Measurements from ENCODE around the gene PRRT1B.

The PRRT1B gene

GRCh38 chr9:131575946-131576853, 30.9 kb downstream of the PRRT1B start:
- Histone ChIP-seq H3K27me3 (ENCODE audit: low read depth, low read length) (no peaks in the 10 kb centered on the region), H3K4me3 (ENCODE audit: low read depth in 1 of 2, low read length in 2 of 2) (no peak overlapping the region), H3K4me1 (ENCODE audit: control insufficient read depth in 1 of 2, insufficient read depth in 2 of 2, low read length in 2 of 2) (no peaks in the 10 kb centered on the region), H3K9me3 (ENCODE audit: control insufficient read depth in 1 of 2, low read length in 2 of 2) (no peaks in the 10 kb centered on the region), H3K27ac (ENCODE audit: low read length) (no peak overlapping the region), H3K36me3 (ENCODE audit: control insufficient read depth in 1 of 2, insufficient read depth in 2 of 2, low read length in 2 of 2) (peaks cover 9 to 58% of the 10 kb centered on the region in 2 donors)

GRCh38 chr9:131577005-131578000, 32.0 kb downstream of the PRRT1B start:
- Histone ChIP-seq H3K27ac (ENCODE audit: low read length) (no peak overlapping the region), H3K4me3 (ENCODE audit: low read depth in 1 of 2, low read length in 2 of 2) (no peak overlapping the region), H3K4me1 (ENCODE audit: control insufficient read depth in 1 of 2, insufficient read depth in 2 of 2, low read length in 2 of 2) (no peaks in the 10 kb centered on the region), H3K36me3 (ENCODE audit: control insufficient read depth in 1 of 2, insufficient read depth in 2 of 2, low read length in 2 of 2) (peaks cover 16 to 66% of the 10 kb centered on the region in 2 donors), H3K9me3 (ENCODE audit: control insufficient read depth in 1 of 2, low read length in 2 of 2) (no peaks in the 10 kb centered on the region), H3K27me3 (ENCODE audit: low read depth, low read length) (no peaks in the 10 kb centered on the region)

DNA sequence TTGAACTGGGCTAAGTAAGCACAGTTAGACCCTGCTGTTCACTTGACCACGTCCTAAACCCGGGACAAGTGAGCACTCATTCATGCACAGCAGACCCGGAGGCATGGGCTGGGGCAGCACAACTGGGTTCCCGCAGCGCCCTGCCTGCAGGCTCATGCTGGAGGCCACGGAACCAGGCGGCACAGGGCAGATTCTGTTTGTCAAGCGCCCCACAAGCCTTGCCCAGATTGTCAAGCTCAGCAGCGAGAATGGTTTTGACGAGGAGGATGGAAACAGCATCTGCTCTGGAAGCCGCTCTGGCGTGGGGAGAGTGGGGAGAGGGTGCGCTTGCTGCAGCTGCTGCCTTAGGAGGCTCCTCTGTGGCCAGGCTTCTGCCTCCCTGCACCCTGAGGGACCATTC, 32.7 kb downstream of the PRRT1B start:
- H3K4me1 ChIP-seq (ENCODE audit: control insufficient read depth in 1 of 2, insufficient read depth in 2 of 2, low read length in 2 of 2): no peaks in the 10 kb centered on the region
- H3K27ac ChIP-seq (ENCODE audit: low read length): no peak overlapping the region
- peaks cover 16 to 74% of the 10 kb centered on the region in 2 donors for H3K36me3 ChIP-seq (ENCODE audit: control insufficient read depth in 1 of 2, insufficient read depth in 2 of 2, low read length in 2 of 2)
- H3K4me3 ChIP-seq (ENCODE audit: low read depth in 1 of 2, low read length in 2 of 2): no peak overlapping the region
- no peaks in the 10 kb centered on the region for H3K27me3 ChIP-seq (ENCODE audit: low read depth, low read length)
- no peaks in the 10 kb centered on the region for H3K9me3 ChIP-seq (ENCODE audit: control insufficient read depth in 1 of 2, low read length in 2 of 2)

- Histone ChIP-seq H3K4me3 (ENCODE audit: low read depth in 1 of 2, low read length in 2 of 2) (no peak overlapping the region), H3K9me3 (ENCODE audit: control insufficient read depth in 1 of 2, low read length in 2 of 2) (no peaks in the 10 kb centered on the region), H3K27me3 (ENCODE audit: low read depth, low read length) (no peaks in the 10 kb centered on the region), H3K36me3 (ENCODE audit: control insufficient read depth in 1 of 2, insufficient read depth in 2 of 2, low read length in 2 of 2) (peaks cover 22 to 82% of the 10 kb centered on the region in 2 donors), H3K27ac (ENCODE audit: low read length) (no peak overlapping the region), H3K4me1 (ENCODE audit: control insufficient read depth in 1 of 2, insufficient read depth in 2 of 2, low read length in 2 of 2) (no peaks in the 10 kb centered on the region)
These were observed 33.6 kb downstream of the PRRT1B start for GRCh38 chr9:131578731-131579504.

DNA sequence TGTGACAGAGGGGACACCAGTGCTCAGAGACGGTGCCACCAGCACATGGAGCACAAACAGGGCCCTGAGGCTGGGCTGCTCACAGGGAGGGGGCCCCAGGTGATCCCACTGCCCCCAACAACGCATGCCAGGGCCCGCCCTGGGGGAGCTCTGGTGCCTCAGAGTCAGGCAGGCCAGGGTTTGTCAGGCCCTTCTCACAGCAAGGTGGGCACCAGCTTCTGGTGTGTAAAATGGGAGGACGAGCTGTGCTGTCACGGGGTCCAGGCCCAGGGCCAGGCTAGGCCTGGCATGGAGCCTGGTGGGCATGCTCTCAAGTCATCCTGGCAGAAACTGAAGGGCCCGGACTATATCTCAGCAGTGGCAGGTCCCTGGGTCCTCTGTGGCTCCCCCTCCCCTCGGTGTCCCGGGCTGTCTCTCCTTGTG, 34.5 kb downstream of the PRRT1B start:
- no peak overlapping the region for H3K4me3 ChIP-seq (ENCODE audit: low read depth in 1 of 2, low read length in 2 of 2)
- peaks cover 26 to 91% of the 10 kb centered on the region in 2 donors for H3K36me3 ChIP-seq (ENCODE audit: control insufficient read depth in 1 of 2, insufficient read depth in 2 of 2, low read length in 2 of 2)

GRCh38 chr9:131580358-131580757, 35.0 kb downstream of the PRRT1B start:
- no peak overlapping the region for H3K4me3 ChIP-seq (ENCODE audit: low read depth in 1 of 2, low read length in 2 of 2)
- no peaks in the 10 kb centered on the region for H3K27me3 ChIP-seq (ENCODE audit: low read depth, low read length)
- H3K36me3 ChIP-seq (ENCODE audit: control insufficient read depth in 1 of 2, insufficient read depth in 2 of 2, low read length in 2 of 2): peaks cover 29 to 90% of the 10 kb centered on the region in 2 donors
- no peak overlapping the region for H3K27ac ChIP-seq (ENCODE audit: low read length)
- H3K4me1 ChIP-seq (ENCODE audit: control insufficient read depth in 1 of 2, insufficient read depth in 2 of 2, low read length in 2 of 2): no peaks in the 10 kb centered on the region
- H3K9me3 ChIP-seq (ENCODE audit: control insufficient read depth in 1 of 2, low read length in 2 of 2): no peaks in the 10 kb centered on the region

More for the DNA sequence above, 34.5 kb downstream of the PRRT1B start:
- Histone ChIP-seq H3K27me3 (ENCODE audit: low read depth, low read length) (no peaks in the 10 kb centered on the region), H3K27ac (ENCODE audit: low read length) (no peak overlapping the region), H3K4me1 (ENCODE audit: control insufficient read depth in 1 of 2, insufficient read depth in 2 of 2, low read length in 2 of 2) (no peaks in the 10 kb centered on the region), H3K9me3 (ENCODE audit: control insufficient read depth in 1 of 2, low read length in 2 of 2) (no peaks in the 10 kb centered on the region)

GRCh38 chr9:131582056-131582455, 36.7 kb downstream of the PRRT1B start:
- H3K36me3 ChIP-seq (ENCODE audit: control insufficient read depth in 1 of 2, insufficient read depth in 2 of 2, low read length in 2 of 2): peaks cover 29 to 79% of the 10 kb centered on the region in 2 donors
- H3K4me3 ChIP-seq (ENCODE audit: low read depth in 1 of 2, low read length in 2 of 2): no peak overlapping the region
- no peaks in the 10 kb centered on the region for H3K27me3 ChIP-seq (ENCODE audit: low read depth, low read length)
- no peaks in the 10 kb centered on the region for H3K4me1 ChIP-seq (ENCODE audit: control insufficient read depth in 1 of 2, insufficient read depth in 2 of 2, low read length in 2 of 2)
- no peak overlapping the region for H3K27ac ChIP-seq (ENCODE audit: low read length)
- H3K9me3 ChIP-seq (ENCODE audit: control insufficient read depth in 1 of 2, low read length in 2 of 2): no peaks in the 10 kb centered on the region

GRCh38 chr9:131582466-131583336, 37.4 kb downstream of the PRRT1B start:
- H3K27me3 ChIP-seq (ENCODE audit: low read depth, low read length): no peaks in the 10 kb centered on the region
- no peak overlapping the region for H3K27ac ChIP-seq (ENCODE audit: low read length)
- H3K9me3 ChIP-seq (ENCODE audit: control insufficient read depth in 1 of 2, low read length in 2 of 2): no peaks in the 10 kb centered on the region
- peaks cover 36 to 77% of the 10 kb centered on the region in 2 donors for H3K36me3 ChIP-seq (ENCODE audit: control insufficient read depth in 1 of 2, insufficient read depth in 2 of 2, low read length in 2 of 2)
- H3K4me1 ChIP-seq (ENCODE audit: control insufficient read depth in 1 of 2, insufficient read depth in 2 of 2, low read length in 2 of 2): no peaks in the 10 kb centered on the region
- no peak overlapping the region for H3K4me3 ChIP-seq (ENCODE audit: low read depth in 1 of 2, low read length in 2 of 2)

DNA sequence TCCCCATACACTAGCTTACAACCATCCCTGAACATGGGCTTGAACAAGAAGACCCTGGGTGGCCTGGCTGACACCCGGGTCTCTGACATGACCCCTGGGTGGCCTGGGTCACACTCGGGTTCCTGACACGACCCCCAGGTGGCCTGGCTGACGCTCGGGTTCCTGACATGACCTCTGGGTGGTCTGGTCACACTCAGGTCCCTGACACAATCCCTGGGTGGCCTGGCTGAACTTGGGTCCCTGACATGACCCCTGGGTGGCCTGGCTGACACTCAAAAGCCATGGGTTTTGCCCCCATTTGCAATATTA, 38.0 kb downstream of the PRRT1B start:
- H3K27me3 ChIP-seq (ENCODE audit: low read depth, low read length): no peaks in the 10 kb centered on the region
- H3K9me3 ChIP-seq (ENCODE audit: control insufficient read depth in 1 of 2, low read length in 2 of 2): no peaks in the 10 kb centered on the region
- H3K4me1 ChIP-seq (ENCODE audit: control insufficient read depth in 1 of 2, insufficient read depth in 2 of 2, low read length in 2 of 2): no peaks in the 10 kb centered on the region
- no peak overlapping the region for H3K4me3 ChIP-seq (ENCODE audit: low read depth in 1 of 2, low read length in 2 of 2)
- no peak overlapping the region for H3K27ac ChIP-seq (ENCODE audit: low read length)
- H3K36me3 ChIP-seq (ENCODE audit: control insufficient read depth in 1 of 2, insufficient read depth in 2 of 2, low read length in 2 of 2): peaks cover 42 to 77% of the 10 kb centered on the region in 2 donors

- Histone ChIP-seq H3K27ac (ENCODE audit: low read length) (no peak overlapping the region), H3K4me1 (ENCODE audit: control insufficient read depth in 1 of 2, insufficient read depth in 2 of 2, low read length in 2 of 2) (no peaks in the 10 kb centered on the region), H3K9me3 (ENCODE audit: control insufficient read depth in 1 of 2, low read length in 2 of 2) (no peaks in the 10 kb centered on the region), H3K4me3 (ENCODE audit: low read depth in 1 of 2, low read length in 2 of 2) (no peak overlapping the region), H3K36me3 (ENCODE audit: control insufficient read depth in 1 of 2, insufficient read depth in 2 of 2, low read length in 2 of 2) (peaks cover 49 to 77% of the 10 kb centered on the region in 2 donors), H3K27me3 (ENCODE audit: low read depth, low read length) (no peaks in the 10 kb centered on the region)
These were observed 38.7 kb downstream of the PRRT1B start for GRCh38 chr9:131583836-131584555.

All from muscle layer of duodenum (tissue), 2 donors.